HG03432 (cell line): ENCODE results near the gene PPFIBP1.
"Not testable (repeated sequence)": the region's sequence is repeated elsewhere in the genome, so short reads cannot be mapped to it uniquely, and the experiment has no call there.

Experiments
- ATAC-seq: cut with Tn5 transposase; IDR thresholded peaks from one replicate; pipeline ENCODE4 v1.9.1; 2021; ENCODE audit warnings: mild to moderate bottlenecking, moderate library complexity; ENCODE audit not compliant: unreplicated experiment

The PPFIBP1 gene

DNA sequence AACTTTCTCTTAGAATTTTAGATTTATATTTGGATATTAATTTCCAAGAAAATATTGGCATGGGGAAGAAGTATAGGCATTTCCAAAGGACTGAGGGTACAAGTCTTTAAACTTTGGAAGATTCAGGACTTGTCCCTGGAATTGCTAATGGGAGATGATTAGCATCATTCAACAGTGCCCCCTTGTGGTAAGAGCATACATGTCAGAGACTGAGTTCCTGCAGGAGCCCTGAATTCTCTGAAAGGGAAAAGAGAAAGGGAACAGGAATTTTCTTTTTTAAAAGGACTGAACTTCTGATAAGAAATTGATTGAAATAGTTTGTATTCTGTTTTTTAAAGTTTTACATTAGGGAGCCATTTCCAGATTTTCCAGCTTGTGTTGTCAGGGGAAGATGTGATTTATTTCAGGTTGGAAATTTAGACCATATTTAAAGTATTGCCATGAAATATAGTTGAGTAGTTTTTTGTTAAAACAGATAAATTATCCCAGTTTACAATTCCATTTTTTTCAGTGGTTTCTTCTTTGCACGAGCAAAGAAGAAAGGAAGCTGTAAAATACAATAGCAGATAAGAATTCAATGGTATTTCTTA, 128.3 kb downstream of the PPFIBP1 start:
- no peak for ATAC-seq

DNA sequence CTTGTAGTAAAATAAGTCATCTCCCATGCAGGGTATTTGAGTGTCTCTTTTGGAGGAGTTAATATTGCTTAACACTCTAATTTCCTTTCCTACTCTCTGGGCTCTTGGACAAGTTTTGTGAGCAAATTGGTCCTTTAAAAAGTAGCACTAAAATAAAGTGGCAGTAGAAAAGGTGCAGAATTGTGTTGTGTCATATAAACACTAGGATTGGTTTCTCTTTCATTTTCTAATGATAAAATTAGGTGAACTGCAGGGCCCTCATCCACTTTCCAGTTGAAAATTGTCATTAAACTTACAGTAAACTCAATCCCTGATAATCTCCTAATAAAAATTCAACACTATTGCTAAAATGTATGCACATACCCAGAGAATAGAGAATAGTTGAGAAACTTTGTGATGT, 129.7 kb downstream of the PPFIBP1 start:
- ATAC-seq: no peak

- ATAC-seq: not testable (repeated sequence)
Observed at GRCh38 chr12:27655476-27655875, 131.5 kb downstream of the PPFIBP1 start.

- no peak for ATAC-seq
Observed at GRCh38 chr12:27657296-27657695, 133.3 kb downstream of the PPFIBP1 start.

GRCh38 chr12:27665704-27666103, 141.7 kb downstream of the PPFIBP1 start:
- ATAC-seq: no peak

GRCh38 chr12:27666510-27666909, 142.5 kb downstream of the PPFIBP1 start:
- ATAC-seq: no peak

DNA sequence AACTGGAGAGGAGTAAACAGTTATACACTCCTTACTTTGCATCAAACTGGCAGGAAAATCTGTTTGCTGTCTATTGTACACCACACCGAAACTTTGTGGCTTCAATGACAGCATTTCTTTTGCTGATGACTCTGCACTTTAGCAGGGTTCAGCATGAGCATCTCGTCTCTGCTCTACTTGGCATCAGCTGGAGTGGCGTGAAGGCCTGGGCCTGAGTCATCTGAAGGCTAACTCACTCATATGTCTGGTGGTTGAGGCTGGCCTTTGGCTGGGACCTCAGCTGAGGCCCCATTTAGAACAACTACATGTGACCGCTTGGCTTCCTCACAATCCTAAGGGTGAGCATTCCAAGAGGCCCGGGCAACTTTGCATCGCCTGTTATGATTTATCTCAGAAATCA, 143.5 kb downstream of the PPFIBP1 start:
- no peak for ATAC-seq

DNA sequence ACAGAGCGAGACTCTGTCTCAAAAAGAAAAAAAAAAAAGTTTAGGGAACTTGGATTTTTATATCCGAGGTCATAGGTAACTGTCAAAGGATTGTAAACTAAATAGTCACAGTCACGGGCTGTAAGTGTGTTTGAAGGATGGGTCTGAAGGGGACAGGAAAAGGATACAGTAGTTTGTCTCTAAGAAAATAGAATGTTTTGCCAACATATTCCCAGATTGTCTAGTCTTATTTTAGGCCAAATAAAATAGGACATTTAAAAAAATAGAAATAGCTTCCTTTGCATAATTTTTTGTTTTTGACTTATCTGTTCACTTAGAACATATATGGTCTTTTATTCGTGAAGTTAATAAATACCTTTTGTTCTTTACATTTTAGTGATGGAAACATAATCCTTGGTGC, 148.0 kb downstream of the PPFIBP1 start:
- ATAC-seq: no peak

DNA sequence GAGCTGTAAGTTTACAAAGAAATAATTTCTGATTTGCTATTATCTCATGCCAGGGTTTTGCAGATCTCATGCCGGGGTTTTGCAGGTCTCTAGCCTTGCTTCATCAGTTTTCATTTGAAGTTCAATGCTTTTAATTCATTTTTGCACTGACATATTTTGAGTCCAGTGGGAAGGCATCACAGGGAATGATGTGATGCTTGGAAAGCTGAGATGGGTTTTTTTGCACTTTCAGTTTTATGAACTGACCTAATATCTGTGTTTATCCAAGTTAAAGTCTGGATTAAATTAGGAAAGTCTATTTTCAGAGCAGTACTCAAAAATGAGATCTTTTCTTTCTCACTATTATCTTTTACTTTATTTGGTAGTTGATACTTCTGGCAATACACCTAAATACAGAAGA, 148.6 kb downstream of the PPFIBP1 start:
- ATAC-seq: no peak

GRCh38 chr12:27673101-27673718, 149.2 kb downstream of the PPFIBP1 start:
- no peak for ATAC-seq

- ATAC-seq: no peak
Observed at GRCh38 chr12:27674989-27675388, 151.0 kb downstream of the PPFIBP1 start.

- no peak for ATAC-seq
Observed at GRCh38 chr12:27680619-27681018, 156.6 kb downstream of the PPFIBP1 start.

DNA sequence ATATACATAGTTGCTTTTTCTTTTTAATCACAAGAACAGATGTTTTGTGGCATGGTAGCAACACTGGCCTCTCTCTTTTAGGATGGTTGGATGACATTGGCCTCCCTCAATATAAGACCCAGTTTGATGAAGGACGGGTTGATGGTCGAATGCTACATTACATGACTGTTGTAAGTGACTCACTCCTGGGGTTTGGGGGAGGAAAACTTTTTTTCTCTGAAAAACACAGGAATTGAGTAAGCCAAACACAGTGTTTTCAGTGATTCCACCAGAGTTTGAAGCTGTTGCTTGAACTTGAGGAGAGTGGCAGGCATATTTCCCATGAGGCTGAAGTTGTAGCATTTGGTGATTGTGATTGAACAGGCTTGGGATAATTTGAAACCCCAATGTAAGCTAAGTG, 158.5 kb downstream of the PPFIBP1 start:
- no peak for ATAC-seq

- ATAC-seq: no peak
Observed at GRCh38 chr12:27685274-27685673, 161.3 kb downstream of the PPFIBP1 start.

GRCh38 chr12:27686147-27686546, 162.1 kb downstream of the PPFIBP1 start:
- ATAC-seq: no peak

DNA sequence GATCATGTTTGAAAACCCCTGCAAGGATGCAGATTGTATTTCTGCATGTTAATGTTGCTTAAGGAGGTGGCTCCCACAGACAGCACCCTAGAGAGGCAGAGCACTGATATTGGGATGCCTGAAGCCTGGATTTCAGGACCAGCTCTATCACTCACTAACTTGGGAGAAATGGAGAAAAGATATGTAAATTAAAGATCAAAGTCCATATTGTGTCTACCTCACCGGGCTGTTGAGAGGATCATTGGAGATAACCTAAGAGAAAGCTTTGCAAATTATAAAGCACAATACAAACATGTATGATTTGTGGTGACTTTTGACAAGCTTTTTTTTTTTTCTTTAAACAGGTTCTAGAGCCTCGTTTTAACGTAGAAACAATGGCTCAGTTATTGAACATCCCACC, 164.7 kb downstream of the PPFIBP1 start:
- ATAC-seq: no peak

DNA sequence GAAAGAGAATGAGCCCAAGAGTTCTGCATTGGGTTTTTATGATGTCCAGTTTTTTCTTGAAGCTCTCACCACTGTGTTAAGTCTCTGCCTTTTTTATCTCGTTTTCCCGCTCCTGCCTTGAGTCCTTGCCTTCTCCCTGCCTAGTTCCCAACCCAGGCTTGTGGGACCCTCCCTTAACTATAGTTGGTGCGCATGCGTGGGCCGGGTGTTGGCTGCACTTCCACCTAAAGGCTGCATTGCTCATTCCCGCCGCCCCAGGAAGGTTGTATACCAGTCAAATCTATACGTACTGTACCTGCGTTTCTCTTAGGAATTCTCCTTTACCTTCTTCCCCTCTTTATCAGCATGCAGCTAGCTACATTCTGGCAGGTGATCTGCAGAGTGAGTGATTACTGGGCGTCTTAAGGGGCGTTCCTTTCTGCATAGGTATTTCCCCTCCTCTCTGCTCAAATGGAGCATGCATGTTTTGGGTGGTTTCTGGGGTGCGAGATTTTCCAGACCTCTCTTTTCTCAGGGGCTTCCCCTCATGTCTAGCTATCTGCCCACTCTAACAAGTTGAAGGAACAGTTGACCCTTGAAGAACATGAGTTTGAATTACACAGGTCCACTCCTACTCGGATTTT, 165.7 kb downstream of the PPFIBP1 start:
- no peak for ATAC-seq

- ATAC-seq: no peak
Observed at GRCh38 chr12:27693403-27693802, 169.4 kb downstream of the PPFIBP1 start.

- no peak for ATAC-seq
Observed at GRCh38 chr12:27695556-27696292, 171.7 kb downstream of the PPFIBP1 start.

DNA sequence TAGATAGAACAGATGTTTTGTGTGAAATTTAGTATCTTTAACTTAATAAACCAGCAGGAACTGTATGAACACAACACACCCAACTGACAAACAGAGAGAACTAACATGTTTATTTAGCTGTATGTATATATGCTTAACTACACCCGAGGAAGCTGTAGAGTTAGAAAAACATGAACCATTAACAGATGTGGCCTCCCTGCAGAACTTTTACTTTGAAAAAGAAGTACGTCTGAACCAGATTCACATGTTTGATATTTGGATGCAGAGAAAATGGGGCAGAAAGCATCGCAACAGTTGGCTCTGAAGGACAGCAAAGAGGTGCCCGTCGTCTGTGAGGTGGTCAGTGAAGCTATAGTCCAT, 172.3 kb downstream of the PPFIBP1 start, which contains the start of gene REP15:
REP15 (plus strand) TSS at position 155 of the 360 bp plus-strand sequence; CDS start at position 271, 116 bp downstream.
- ATAC-seq: no peak

DNA sequence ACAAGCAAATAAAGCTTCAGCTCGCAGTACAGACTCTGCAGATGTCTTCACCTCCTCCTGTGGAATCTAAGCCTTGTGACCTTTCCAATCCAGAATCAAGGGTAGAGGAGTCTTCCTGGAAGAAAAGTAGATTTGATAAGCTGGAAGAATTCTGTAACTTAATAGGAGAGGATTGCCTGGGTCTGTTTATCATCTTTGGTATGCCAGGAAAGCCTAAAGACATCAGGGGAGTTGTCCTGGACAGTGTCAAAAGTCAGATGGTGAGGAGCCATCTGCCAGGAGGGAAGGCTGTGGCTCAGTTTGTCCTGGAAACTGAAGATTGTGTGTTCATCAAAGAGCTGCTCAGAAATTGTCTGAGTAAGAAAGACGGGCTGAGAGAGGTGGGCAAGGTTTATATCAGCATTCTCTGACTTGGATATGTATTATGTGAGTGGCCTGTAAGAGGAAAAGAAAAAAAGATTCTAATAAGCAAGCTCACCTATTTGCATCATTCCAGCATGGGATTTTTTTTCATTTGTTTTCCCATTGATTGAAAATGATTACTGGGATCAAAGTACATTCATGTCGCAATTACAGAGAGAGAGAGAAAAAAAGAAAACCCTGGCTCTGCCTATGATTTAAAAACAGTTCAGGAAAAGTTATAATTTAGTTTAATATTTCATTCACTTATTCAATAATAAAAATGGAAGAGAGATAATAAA, 173.0 kb downstream of the PPFIBP1 start:
- ATAC-seq: no peak
